ENCODE measurements around the gene DNM2.

Gene DNM2

DNA sequence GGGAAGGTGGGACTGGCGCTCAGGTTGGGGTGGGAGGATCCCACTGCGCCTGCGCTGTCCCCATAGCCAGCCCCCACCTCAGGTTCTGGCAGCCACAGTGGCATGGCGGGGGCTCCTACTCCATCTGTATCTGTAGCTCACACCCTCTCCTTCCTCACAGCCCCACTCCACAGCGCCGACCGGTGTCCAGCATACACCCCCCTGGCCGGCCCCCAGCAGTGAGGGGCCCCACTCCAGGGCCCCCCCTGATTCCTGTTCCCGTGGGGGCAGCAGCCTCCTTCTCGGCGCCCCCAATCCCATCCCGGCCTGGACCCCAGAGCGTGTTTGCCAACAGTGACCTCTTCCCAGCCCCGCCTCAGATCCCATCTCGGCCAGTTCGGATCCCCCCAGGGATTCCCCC lies 112.1 kb downstream of the DNM2 start:
- Histone ChIP-seq H3K4me2 (ENCODE audit: low read length) (no peak overlapping the region), H3K27me3 (ENCODE audit: control insufficient read depth, low read length) (no peaks in the 10 kb centered on the region), H3K36me3 (ENCODE audit: control insufficient read depth, low read length) (peaks cover 48% of the 10 kb centered on the region), H3K9me2 (replicated peaks; ENCODE audit: control insufficient read depth, low read length) (no peaks in the 10 kb centered on the region), H3K4me1 (ENCODE audit: control insufficient read depth, low read length) (peaks cover under 1% of the 10 kb centered on the region), H3F3A (ENCODE audit: control insufficient read depth, insufficient read depth) (peaks cover 4% of the 10 kb centered on the region), H3K27ac (ENCODE audit: low read depth, low read length) (no peak overlapping the region), H4K20me1 (ENCODE audit: control insufficient read depth, insufficient read depth, low read depth, low read length) (peaks cover 2% of the 10 kb centered on the region; the same call in 1 of the 2 replicates), H3K79me2 (ENCODE audit: control insufficient read depth, low read length) (no peaks in the 10 kb centered on the region), H3K9me3 (ENCODE audit: control insufficient read depth, insufficient read depth, low read length) (no peaks in the 10 kb centered on the region), H3K4me3 (ENCODE audit: low read length) (no peak overlapping the region)
- TF ChIP-seq, protein P1, sequence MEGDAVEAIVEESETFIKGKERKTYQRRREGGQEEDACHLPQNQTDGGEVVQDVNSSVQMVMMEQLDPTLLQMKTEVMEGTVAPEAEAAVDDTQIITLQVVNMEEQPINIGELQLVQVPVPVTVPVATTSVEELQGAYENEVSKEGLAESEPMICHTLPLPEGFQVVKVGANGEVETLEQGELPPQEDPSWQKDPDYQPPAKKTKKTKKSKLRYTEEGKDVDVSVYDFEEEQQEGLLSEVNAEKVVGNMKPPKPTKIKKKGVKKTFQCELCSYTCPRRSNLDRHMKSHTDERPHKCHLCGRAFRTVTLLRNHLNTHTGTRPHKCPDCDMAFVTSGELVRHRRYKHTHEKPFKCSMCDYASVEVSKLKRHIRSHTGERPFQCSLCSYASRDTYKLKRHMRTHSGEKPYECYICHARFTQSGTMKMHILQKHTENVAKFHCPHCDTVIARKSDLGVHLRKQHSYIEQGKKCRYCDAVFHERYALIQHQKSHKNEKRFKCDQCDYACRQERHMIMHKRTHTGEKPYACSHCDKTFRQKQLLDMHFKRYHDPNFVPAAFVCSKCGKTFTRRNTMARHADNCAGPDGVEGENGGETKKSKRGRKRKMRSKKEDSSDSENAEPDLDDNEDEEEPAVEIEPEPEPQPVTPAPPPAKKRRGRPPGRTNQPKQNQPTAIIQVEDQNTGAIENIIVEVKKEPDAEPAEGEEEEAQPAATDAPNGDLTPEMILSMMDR (IDR thresholded peaks at IDR 0.05; ENCODE audit: low read depth, low read length, poor library complexity, severe bottlenecking): no peak
- no peak for TF ChIP-seq EZH2phosphoT487 (IDR thresholded peaks at IDR 0.05; ENCODE audit: borderline replicate concordance, low read length)

DNA sequence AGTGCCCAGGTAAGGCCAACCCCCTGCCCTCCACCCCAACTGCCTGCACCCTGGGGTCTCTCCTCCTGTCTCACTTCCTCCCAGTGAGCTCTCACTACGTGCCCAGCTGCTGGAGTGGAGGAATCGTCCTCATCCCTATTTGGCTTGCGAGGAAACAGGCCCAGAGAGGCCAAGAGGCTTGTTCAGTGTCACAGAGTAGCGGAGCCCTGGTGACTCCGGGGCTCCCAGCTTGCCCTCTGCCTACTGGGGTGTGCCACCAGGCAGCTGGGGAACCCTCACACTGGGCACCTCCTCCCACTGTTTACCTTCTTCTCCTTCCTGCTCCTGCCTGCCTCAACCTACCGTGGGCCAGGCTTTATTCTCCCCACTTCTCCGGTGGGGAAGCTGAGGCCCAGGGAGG lies 112.5 kb downstream of the DNM2 start:
- Histone ChIP-seq H3K79me2 (ENCODE audit: control insufficient read depth, low read length) (no peaks in the 10 kb centered on the region), H4K20me1 (ENCODE audit: control insufficient read depth, insufficient read depth, low read depth, low read length) (peaks cover 5% of the 10 kb centered on the region; the same call in 1 of the 2 replicates), H3K4me1 (ENCODE audit: control insufficient read depth, low read length) (peaks cover 5% of the 10 kb centered on the region), H3K9me2 (replicated peaks; ENCODE audit: control insufficient read depth, low read length) (no peaks in the 10 kb centered on the region), H3K36me3 (ENCODE audit: control insufficient read depth, low read length) (peaks cover 50% of the 10 kb centered on the region), H3K9me3 (ENCODE audit: control insufficient read depth, insufficient read depth, low read length) (no peaks in the 10 kb centered on the region), H3F3A (ENCODE audit: control insufficient read depth, insufficient read depth) (peaks cover 4% of the 10 kb centered on the region), H3K4me3 (ENCODE audit: low read length) (no peak overlapping the region), H3K27me3 (ENCODE audit: control insufficient read depth, low read length) (no peaks in the 10 kb centered on the region), H3K4me2 (ENCODE audit: low read length) (no peak overlapping the region), H3K27ac (ENCODE audit: low read depth, low read length) (no peak overlapping the region)
- no peak for TF ChIP-seq EZH2phosphoT487 (IDR thresholded peaks at IDR 0.05; ENCODE audit: borderline replicate concordance, low read length)
- TF ChIP-seq, protein P1 (IDR thresholded peaks at IDR 0.05; ENCODE audit: low read depth, low read length, poor library complexity, severe bottlenecking): no peak

DNA sequence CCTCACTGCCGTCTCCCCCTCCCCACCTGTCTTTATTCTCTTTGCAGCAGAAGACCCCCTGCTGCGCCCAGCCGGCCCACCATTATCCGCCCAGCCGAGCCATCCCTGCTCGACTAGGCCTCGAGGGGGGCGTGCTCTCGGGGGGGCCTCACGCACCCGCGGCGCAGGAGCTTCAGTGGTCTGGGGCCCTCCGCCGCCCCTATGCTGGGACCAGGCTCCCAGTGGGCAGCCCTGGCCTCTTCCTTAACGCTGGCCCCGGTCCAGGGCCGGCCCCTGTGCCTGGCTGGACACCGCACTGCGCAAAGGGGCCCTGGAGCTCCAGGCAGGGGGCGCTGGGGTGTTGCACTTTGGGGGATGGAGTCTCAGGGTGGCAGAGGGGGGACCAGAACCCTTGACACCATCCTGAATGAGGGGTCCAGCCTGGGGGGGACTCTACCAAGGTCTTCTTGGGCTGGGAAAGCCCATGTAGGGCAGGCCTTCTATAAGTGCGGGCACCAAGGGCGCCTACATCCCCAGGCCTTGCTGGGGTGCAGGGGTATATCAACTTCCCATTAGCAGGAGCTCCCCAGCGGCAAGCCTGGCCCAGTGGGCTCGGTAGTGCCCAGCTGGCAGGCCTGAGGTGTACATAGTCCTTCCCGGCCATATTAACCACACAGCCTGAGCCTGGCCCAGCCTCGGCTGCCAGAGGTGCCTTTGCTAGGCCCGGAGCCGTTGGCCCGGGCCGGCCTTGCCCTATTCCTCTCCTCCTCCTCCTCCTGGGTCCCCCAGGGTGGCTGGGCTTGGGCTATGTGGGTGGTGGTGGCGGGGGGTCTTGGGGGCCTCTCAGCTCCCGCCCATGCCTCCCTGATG lies 113.3 kb downstream of the DNM2 start:
- no peaks in the 10 kb centered on the region for H3K27me3 ChIP-seq (ENCODE audit: control insufficient read depth, low read length)
- H3K27ac ChIP-seq (ENCODE audit: low read depth, low read length): no peak overlapping the region
- H3K9me2 ChIP-seq (replicated peaks; ENCODE audit: control insufficient read depth, low read length): no peaks in the 10 kb centered on the region
- no peak overlapping the region for H3K4me2 ChIP-seq (ENCODE audit: low read length)
- H3K9me3 ChIP-seq (ENCODE audit: control insufficient read depth, insufficient read depth, low read length): no peaks in the 10 kb centered on the region
- H3K79me2 ChIP-seq (ENCODE audit: control insufficient read depth, low read length): no peaks in the 10 kb centered on the region
- TF ChIP-seq, protein P1 (IDR thresholded peaks at IDR 0.05; ENCODE audit: low read depth, low read length, poor library complexity, severe bottlenecking): no peak
- TF ChIP-seq EZH2phosphoT487 (IDR thresholded peaks at IDR 0.05; ENCODE audit: borderline replicate concordance, low read length): no peak
- H3K4me3 ChIP-seq (ENCODE audit: low read length): no peak overlapping the region
- H4K20me1 ChIP-seq (ENCODE audit: control insufficient read depth, insufficient read depth, low read depth, low read length): peaks cover 5% of the 10 kb centered on the region; the same call in 1 of the 2 replicates
- peaks cover 45% of the 10 kb centered on the region for H3K36me3 ChIP-seq (ENCODE audit: control insufficient read depth, low read length)
- H3F3A ChIP-seq (ENCODE audit: control insufficient read depth, insufficient read depth): peaks cover 4% of the 10 kb centered on the region
- peaks cover 6% of the 10 kb centered on the region for H3K4me1 ChIP-seq (ENCODE audit: control insufficient read depth, low read length)
